Stimulated activated CD4-positive, alpha-beta T cell treated with anti-CD3 and anti-CD28 coated beads, Interleukin-4, amount 100 ng/mL, for 1 hour (primary cell): ENCODE measurements around the gene WNT6.

Experiments
- DNase-seq: peaks from one replicate; pipeline ENCODE4 v3.0.0-alpha.2; 2020

Gene WNT6

DNA sequence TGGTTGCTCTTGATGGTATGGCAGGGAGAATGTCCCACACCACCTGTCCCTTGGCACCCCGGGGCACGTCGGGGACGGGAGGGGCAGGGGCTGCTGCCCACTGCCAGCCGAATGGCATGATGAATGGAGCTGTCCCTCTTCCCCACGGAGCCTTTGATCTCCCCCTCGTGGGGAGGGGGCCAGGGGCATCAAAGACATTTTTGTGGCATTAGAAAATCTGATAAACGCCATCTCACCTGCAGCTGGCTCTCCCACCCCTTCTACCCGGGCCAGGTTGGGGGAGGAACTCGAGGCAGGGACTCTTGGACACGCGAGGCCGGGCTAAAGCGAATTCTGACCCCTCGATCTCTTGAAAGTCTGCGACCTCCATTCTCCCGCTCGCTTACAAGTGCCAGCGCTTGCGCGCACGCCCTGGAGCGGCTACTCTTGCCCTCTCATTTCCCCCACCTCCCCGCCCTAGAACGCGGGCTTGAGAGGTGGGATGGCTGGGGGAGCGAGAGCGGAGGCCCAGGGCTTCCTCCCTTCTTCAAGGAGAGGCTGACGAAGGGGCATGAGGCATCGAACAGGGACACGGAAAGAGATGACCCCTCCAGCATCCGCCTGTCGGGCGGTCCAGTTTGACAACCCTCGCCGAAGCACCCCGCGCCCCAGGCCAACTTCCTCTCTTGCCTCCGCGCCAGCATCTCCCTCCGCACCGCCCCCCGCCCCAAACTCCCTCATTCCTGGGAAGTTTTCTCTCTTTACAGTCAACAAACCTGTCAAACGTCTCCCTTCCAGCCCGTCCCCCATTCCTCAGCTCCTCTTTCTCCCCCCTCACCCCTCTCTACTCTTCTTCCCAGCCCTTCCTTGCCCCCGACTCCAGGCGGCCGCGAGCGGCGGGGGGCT lies 692 bp upstream of the WNT6 start:
- DNase-seq = no peak

DNA sequence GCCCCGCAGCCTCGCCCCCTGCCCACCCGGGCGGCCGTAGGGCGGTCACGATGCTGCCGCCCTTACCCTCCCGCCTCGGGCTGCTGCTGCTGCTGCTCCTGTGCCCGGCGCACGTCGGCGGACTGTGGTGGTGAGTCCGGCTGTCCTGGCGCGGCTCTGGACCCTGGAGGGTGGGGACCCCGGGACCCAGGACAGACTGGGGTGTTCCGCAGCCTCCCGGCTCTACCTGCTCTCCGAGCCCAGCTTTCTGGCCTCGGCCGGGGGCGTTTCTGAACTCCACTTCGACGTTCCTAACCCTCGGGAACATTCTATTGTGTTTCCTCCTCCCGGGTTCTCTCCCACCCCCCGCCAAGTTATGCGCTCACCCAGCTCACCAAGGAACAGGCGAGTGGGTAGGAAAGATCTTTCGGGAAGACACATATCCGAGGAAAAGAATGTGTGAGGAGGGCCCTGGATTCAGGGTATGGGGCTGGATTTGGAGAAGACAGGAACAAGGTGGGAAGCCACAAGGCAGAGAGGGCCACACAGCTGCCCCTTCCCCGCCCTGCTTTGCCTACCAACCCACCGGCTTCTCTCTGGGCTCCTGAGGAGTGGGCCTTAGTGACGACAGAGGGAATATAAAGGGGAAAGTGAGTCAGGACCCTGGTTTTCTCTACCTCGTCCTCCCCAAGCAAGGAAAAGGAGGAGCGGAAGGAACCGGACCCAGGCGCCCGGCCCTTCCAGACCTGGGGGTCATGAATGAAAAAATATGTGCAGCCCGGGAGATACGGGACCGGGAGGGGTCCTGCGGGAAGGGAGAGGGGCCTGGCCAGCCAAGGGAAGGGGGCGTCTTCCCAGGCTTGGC lies 605 bp downstream of the WNT6 start:
- no peak for DNase-seq

DNA sequence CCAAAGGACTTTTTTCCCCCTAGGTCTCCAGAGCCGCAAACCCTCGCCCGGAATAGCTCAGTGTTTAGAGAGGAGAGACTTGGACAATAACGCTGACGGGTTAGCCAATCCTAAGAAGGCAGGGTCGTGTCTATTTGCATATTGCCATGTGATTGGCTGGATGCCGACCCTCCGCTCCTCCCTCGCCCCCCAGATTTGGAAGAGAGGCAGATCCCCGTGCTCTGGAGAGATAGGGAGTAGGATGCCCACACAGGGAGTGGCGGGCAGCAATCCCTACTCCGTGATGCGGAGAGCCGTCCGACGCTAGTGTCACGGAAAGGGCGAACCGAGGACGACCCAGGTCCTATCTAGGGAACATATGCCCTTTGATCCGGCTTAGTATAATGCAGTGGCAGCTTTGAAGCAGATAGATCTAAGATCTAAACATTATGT lies 1.4 kb downstream of the WNT6 start:
- DNase-seq = no peak

DNA sequence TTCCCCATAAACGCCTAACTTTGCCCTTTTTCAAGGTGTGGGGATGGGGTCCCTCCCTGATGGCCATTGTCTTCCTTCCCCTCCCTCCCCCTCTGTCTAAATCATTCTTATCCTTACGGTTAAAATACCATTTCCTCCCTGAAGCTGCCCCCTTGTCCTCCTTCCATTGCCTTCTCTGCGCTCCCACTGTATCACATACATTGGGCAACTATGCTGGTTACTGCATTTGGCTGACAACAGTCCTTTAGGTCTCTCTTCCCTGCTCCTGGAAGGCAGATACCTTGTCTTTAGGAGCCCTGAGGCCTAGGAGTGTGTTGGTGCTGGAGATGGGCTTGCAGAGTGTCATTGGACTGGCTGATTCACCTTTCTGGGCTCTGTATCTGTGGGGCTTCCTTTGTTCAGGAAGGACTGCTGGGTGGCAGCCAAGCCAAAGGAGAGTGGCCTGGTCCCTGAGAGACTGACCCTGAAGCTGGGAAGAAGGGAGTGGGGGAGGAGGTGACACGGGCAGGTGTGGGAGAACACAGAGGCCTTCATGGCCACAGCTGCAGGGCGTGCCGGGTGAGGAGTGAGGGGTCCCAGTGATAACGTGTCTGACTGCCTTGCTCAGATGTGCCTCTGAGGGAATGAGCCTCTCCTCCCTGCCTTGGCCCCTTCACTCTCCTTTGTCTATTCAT lies 2.2 kb downstream of the WNT6 start:
- no peak for DNase-seq

DNA sequence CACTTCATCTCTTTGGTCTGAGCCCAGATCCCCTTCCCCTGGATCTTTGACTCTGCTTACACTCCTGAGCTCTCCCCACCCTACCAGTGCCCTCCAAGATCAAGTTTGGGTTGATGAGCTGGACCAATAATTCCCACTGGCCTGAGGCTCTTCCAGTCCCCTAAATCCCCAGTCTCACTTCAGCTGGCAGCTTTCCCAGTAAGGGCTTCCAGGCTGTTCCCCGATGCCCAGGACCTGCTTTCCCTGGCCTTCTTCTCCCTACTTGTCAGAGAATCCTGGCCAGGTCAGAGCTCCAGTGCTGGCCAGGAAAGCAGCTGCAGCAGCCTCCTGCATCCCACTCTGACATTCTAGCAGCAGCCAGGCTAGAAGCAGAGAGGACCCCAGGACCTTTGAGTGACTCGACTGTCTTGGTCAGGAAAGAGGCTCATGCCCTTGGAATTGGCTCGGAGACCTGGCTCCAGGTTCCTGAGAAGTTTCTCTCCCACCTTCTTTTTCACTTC lies 3.5 kb downstream of the WNT6 start:
- DNase-seq = no peak

DNA sequence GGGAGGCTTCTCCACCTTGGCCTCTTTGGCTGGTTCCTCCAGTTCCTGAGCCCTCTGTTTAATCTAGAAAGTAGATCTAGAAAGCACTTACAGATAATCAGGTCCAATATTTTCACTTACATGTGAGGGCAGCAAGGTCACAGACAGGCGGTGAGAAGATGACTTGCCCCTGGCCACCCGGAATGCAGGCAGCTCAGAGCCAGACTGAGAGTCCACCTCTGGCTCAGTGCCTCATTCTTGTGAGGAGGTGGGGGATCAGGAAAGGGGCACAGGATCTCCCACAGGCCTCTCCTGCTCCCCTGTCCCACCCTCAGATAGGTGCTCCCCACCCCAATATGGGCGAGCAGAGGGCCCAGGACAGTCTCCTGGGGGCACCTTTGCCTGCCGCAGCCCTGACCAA lies 5.8 kb downstream of the WNT6 start:
- DNase-seq = no peak

DNA sequence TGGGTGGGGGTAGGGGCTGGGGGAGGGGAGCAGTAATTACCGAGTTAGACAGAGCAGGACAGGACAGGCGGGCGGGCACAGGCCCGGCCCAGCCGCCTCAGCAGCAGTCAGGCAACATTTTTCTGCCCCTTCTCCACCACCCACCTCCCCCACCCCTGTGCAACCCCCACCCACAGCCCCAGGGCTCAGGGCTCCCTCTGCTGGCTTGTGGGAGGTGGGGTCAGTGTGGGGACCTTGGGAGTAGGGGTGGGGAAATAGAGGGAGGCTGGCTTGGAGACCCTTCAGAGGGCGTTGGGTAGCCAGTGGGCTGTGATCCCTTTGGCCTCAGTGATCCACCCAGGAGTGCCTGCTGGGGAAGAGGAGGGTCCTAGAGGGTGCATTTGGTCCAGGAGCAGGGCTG lies 6.4 kb downstream of the WNT6 start:
- DNase-seq = no peak

DNA sequence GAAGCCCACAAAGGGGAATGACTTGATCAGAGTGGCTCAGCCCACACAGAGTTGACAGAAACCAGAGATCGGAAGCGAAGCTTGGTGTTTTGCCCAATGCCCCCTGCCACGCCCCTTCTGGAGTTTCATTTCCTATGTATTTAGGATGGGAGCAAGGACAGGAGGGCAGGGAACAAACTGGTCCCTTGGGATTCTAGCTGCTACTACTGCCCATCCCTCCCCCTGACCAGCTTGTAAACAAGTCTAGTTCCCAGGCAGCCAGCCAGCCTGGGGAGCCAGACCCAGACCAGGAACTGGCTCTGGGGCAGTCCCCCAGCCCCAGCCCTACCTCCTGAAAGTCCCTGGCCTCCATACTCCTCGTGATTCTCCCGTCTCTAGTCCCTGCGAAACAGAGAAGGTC lies 8.3 kb downstream of the WNT6 start:
- DNase-seq = no peak

DNA sequence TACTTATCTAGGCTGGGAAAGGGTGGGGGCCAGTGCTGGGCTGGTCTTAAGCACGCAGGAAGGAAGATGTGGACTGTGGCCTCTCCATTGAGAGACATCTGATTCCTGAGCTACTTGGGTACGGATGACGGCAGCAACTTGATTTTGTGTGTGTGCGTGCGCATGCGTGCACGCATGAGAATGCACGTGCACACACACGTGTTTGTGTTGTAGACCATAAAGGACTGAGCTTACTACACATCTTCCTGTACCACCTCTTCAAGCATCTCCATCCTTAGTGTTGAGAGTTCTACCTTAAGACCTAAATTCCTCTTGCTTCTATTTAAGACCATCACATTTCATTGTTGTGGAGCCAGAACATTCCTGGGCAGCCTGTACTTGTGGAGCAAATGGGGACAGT lies 9.5 kb downstream of the WNT6 start:
- no peak for DNase-seq

DNA sequence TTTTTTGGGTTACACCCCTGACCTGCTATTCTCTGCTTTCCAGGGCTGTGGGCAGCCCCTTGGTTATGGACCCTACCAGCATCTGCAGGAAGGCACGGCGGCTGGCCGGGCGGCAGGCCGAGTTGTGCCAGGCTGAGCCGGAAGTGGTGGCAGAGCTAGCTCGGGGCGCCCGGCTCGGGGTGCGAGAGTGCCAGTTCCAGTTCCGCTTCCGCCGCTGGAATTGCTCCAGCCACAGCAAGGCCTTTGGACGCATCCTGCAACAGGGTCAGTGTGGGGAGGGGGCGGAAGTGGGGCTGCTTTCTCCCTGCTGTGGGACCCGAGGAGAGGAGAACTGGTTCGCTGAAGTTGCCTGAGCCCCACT lies 11.4 kb downstream of the WNT6 start:
- no peak for DNase-seq

DNA sequence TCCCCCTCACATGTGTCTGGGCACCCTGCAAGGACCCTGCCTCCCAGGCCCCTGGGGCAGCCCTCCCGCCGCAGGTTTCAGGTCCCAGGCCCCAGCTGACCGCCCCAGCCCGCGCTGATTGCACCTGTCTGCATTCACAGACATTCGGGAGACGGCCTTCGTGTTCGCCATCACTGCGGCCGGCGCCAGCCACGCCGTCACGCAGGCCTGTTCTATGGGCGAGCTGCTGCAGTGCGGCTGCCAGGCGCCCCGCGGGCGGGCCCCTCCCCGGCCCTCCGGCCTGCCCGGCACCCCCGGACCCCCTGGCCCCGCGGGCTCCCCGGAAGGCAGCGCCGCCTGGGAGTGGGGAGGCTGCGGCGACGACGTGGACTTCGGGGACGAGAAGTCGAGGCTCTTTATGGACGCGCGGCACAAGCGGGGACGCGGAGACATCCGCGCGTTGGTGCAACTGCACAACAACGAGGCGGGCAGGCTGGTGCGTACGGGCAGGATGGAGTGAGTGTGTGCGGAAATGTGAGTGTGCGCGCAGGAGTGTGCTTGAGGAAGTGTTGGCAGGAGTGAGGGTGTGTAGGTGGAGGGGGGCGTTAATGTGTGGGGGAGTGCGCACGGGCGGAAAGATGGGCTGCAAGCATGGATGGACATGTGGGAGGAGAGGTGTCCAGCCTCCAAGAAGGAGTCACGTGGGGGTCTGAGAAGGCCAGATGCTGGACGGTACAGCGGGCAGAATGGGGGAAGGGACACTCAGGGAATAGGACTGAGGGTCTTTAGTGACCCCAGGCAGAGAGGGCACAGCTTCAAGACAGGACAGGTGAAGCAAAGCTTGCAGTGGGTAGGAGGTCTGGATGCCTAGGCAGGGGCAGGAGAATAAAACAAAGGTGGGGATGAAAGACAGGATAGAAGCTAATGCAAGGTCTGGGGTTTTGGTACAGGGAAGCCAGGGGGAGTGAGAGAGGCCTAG lies 12.0 kb downstream of the WNT6 start:
- DNase-seq = no peak

DNA sequence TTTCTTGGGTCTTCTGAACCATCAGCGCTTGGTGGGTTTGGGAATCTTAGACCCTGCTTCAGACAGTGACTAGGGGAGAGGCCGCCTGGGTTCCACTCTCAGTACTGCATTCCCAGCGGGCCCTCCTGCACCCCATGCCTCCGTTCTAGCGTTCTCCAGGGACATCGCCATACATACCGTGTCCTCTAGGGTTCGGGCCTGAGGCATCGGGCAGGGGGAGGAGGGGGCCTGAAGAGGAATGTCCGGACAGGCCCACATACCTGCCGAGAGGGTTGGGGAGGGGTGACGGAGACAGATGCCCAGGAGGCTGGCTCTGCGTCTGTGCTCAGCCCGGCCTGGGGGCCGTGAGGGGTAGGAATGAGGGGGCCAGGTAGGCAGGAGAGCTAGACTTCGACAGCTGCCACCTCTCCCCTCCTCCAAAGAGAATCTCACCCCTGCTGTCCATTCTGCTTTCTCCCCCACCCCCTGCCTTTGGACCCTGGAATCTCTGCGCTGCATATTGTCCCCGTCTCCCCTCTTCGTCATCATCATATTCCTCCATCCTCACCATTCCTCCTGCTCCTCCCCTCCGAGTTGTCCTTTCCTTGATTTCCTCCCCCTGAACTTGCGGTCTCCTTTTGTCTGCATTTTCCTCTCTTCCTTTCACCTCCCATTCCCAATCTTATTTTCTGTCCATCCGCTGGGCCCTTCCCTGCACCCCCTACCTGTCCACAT lies 13.2 kb downstream of the WNT6 start:
- DNase-seq = no peak

DNA sequence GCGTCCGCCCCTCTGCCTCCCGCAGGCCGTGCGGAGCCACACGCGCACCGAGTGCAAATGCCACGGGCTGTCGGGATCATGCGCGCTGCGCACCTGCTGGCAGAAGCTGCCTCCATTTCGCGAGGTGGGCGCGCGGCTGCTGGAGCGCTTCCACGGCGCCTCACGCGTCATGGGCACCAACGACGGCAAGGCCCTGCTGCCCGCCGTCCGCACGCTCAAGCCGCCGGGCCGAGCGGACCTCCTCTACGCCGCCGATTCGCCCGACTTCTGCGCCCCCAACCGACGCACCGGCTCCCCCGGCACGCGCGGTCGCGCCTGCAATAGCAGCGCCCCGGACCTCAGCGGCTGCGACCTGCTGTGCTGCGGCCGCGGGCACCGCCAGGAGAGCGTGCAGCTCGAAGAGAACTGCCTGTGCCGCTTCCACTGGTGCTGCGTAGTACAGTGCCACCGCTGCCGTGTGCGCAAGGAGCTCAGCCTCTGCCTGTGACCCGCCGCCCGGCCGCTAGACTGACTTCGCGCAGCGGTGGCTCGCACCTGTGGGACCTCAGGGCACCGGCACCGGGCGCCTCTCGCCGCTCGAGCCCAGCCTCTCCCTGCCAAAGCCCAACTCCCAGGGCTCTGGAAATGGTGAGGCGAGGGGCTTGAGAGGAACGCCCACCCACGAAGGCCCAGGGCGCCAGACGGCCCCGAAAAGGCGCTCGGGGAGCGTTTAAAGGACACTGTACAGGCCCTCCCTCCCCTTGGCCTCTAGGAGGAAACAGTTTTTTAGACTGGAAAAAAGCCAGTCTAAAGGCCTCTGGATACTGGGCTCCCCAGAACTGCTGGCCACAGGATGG lies 14.0 kb downstream of the WNT6 start:
- no peak for DNase-seq

DNA sequence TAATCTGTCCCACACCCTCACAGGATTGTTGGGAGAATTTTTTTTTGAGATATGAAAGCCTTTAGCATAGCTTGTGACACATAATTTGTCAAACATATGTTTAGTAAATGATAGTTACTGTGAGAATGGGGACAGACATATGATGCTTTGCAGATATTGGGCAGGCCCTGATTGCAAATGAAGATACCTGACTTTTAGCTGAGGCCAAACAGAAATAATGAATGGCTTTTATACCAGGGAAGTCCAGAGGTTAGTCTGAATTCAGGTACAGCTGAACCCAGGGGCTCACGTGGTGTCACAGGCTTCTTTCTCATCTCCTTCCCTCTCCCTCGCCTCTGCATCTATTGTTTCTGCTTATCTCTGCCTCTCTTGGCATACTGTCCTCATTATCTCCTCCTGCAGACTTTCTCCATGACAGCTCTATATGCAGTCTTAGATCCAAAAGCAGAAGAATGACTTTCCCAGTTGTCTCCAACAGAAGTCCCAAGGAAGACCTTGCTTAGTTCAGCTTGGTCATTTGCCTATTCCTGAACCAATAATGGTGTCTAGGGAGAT lies 16.2 kb downstream of the WNT6 start:
- no peak for DNase-seq

DNA sequence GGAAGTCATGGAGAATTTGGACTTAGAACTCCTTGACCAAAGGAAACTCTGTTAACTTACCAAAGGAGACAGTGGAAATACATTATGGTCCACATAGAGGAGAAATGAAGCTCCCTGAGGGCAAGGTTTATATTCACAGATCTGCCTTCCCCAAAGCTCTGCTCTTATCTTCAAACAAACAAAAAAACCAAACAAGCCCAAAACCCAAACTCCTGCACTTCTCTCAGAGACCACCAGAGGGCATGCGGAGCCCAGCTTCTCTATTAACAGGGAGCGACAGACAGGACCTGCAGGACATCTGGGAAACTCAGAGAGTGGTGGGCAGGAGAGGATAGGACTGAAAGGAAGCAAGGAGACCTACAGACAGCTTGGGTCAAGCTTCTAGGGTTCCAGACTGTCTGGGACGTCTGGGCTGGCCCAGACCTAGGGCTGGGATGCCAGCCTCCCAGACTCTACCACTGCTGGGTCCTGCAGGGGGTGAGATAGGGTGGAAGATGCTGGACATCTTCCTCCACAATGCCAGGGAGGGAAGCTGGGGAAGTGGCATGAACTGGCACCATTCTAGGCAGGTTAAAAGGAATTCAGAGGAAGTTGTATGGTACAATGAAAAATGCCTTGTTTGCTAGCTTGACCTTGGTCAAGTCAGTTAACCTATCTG lies 17.1 kb downstream of the WNT6 start:
- peak; percentile 69 for DNase-seq

DNA sequence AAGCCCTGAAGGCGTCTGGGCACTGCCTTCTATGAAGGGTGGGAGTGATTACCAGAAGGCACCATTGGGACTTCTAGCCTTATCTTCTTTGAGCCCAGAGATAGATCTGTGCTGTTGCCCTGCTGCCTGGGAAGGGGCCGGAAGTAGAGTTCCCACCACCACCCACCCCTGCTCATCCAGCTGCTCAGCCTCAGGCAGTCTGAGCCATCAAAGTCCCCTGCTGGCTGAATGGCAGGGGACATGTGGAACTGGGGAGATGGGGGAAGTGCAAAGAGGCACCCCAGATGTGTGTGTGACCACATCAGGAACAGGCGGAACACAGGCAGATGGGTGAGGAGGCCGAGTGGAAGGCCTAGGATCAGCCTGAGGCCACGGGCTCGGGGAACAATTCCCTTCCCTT lies 17.7 kb downstream of the WNT6 start:
- DNase-seq = no peak

DNA sequence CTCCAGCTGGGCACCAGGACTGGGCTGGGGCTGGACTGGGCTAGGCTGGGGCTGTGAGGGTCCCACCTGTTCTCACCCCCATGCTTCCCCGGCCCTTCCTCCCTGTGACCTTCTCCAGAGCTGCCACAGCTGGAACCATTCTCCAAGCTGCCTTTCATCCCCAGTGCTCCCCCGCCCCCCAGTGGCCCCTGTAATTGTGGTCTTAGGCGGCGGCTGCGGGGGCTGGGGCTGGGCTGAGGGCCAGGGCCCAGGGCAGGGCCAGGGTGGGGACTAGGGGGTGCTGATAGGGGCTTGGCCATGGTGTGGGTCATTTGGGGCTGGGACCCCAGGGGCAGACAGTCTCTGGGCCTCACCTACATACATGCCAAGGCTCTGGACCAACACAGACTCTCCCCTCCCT lies 18.3 kb downstream of the WNT6 start:
- no peak for DNase-seq

DNA sequence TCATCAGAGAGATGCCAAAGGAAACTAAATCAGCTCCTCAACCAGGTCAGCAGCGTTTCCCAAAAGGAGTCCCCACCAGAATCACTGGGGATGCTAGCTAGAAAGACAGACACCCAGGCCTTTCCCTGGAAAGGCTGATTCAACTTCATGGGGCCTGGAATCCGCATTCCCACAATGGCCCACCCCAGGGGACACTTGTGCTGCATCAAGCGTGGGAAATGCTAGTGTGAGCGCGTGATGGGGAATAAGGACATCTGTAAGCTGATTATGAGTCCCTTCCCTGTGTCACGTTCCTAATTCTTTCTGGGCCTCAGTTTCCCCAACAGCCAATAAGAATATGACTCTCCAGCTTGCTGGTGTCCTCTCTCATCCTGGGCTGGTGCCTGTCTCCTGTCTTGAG lies 18.9 kb downstream of the WNT6 start:
- no peak for DNase-seq

DNA sequence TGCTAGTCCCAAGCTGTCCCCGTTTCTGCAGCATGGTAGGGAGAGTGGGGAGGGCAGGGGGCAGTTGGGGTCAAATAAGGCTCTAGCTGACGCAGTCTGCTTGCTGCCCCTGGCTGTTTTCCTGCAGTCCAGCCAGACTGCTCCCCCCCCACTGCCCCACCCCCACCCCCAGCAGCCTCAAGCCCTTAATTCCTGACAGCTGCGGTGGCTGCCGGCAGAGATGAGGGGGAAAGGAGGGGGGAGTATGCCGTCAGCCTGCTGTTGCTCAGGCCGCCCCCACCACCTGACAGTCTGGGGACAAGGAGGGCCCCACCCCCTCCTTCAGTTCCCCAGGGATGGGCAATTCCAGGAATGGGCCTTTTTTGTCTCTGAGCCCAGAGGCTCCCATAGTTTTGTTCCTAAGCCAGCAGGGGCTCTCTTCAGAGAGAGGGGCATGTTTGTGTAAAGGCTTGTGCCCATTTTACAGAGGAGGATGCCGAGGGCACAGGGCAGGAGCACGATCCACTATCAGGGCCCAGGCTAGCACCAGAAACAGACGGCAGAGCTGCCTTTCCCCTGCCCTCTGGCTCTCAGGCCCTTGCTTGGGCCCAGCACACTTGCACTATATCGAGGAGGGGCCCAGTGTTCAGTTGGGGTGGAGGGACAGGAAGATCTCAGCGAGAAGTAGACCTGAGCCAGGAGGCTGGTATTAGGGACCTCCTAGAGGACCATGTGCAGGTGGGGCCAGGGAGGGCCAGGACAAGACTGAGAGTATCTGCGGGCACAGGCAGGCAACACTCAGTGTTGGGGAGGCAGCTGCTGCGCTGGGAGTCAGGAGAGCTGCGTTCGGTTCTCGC lies 19.5 kb downstream of the WNT6 start:
- no peak for DNase-seq
